HG02885 (cell line): ENCODE measurements around the gene TSPAN14.
A peak's percentile ranks its signal among the peaks of the same experiment; 100 is the strongest.
"Not testable (repeated sequence)": the region's sequence is repeated elsewhere in the genome, so short reads cannot be mapped to it uniquely, and the experiment has no call there.

ENCODE experiments used
- ATAC-seq: cut with Tn5 transposase; IDR thresholded peaks from one replicate; pipeline ENCODE4 v1.9.1; 2021; ENCODE audit warnings: mild to moderate bottlenecking; ENCODE audit not compliant: unreplicated experiment, poor library complexity

The TSPAN14 gene

DNA sequence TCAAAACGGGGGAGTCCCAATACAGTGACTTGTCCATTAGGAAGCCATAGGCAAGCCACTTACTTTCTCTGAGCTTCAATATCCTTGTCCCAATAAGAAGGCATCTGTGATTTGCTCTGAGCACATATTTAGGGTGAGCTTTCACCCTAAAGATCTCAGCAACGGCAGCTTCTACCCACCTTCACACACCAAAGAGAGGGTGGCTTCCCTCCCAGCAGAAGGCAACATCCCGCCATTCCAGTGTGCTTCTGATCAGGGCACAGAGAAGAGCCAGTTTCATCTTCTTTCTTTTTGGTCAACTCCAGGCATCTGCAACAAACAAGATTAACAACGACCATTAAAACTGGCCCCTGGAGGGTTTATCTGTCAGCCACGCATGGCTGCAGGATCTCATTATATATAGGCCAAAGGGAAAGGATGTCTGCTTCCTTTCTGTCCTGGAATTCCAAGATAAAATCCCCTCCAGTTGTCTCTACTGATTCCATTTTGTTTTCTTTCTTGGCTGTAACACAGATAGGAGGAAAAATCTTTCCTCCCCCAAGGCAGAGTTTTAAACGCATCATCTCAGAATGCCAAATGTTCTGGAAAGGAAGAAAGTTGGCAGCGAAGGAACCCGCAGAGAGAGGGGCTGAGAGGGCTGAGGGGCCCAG is 83.1 kb downstream of the TSPAN14 start:
- ATAC-seq, result no peak

DNA sequence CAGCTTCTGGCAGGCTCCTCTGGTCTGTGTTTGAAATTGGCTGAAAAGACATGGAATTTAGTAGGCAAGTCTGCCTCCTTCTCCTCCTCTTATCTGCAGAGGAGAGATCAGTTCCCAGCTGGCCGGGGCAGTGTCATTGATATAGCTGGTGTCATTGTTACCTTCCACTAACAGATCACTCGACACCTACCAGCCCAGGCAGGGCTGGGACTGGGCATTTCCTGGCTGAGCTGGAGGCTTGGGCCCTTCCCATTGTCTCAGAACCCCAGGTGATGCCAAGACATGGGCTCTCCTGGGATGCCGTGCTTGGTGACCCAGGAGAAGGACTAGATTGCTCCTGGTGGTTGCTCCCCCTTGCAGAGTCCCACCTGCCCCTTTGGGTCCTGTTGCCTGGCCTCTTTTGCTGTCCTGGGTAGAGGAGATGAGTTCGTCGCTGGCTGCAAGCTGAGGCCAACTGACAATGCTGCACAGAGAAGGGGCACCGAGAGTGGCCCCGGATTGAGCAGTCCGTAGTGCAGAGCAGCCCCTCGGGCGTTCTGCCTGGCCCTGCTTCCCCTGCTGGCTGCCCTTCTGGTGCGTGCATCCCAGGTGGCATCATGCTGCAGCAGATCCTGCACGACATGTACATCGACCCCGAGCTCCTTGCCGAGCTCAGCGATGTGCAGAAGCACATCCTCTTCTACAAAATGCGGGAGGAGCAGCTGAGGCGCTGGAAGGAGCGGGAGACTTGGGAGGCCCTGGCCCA is 83.8 kb downstream of the TSPAN14 start, which contains the start of gene SH2D4B:
Gene SH2D4B, plus strand, starts transcription at position 167 of the 745 bp plus-strand sequence. Its CDS starts 430 bp downstream, at position 597.
- ATAC-seq, result no peak

DNA sequence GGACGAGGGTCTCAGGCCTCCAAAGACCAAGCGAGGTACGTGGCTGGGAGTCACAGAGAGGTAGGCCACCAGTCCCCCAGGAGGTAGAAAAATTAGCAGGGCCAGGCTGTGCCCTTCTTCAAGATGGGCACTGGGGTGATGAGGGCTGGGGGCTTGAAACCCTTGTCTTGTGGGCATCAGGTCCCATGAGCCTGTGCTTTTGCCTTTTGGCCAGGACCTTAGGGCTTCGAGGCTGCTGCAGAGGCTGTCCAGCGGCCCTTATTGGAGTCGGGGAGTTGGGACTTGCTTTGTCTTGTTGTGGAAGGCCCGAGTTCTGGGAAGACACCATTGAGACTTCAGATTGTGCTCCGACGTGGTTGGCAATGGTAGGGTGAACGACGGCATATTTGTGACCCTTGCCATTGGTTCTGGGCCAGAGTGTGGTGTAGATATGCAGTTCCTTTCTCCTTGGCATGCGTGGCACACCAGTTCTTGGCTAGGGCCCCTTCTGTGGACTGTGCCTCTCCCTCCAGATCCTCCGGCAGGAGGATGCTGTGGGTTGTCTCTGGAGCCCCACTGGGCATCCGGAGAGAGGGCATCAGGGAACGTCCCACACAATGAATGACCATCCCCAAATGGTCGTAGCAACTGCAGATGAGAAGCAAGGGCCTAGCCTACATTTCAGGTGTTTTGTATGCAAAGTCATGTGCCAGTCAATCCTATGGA is 84.5 kb downstream of the TSPAN14 start:
- no peak for ATAC-seq

DNA sequence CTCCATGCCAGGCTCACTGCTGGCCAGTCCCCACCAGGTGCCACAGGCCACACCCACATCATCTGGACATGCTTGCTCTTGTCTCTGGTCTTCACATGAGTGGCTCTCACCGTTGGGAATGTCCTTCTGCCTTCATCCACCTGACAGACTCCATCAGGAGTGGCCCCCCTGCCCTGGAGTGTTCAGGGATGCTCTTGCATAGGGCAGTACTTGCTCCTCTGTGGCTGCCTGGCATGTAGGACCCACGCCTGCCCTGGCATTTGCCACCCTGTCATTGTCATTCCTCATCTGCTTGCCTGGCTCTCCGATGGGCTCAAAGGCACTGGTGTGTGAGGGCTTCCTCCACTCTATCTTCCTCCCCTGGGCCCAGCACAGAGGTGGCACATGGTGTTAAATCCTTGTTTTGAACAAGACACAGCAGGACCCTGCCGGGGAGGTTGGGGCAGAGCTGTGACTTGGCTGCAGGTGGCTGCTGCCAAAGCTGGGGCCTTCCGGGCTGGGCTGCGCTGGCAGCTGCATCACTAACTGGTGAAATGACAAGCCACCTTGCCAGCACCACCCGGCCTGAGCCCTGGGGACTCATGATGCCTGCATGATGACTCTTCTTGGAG is 85.4 kb downstream of the TSPAN14 start:
- no peak for ATAC-seq

DNA sequence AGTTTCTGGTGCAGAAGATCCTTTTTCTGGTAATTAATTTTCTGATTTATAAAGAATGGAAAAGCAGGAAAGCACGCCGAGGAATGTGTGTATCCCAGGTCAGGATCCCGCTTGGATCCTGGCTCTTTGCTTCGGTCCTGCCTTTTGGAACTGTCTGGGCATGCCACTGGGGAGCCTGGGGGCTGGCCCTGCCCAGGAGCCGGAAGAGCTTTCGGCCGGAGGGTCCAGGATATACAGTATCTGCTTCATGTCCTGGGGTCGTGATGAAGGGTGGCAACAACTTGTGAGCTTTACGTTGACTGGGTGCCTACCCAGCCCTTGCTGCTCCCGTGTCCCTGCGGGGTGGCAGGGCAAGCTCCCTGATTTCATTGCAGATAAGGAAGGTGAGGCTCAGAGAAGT is 86.0 kb downstream of the TSPAN14 start:
- no peak for ATAC-seq

DNA sequence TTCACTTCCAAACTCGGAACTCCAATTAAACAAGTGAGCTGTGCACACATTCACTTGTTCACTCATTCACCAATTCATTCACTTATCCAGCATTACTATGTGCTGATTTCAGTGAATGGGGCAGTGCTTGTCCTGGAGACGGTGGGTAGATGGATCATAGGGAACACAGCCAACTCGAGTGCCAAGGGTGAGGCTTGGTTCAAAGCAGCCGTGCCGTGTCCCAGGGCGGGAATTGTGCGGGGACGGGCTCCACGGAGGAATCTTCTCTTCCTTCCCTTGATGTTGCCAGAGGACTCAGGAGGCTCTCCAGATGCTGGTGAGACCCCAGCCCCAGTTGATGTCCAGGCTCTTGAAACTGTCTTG is 86.5 kb downstream of the TSPAN14 start:
- ATAC-seq, result no peak

DNA sequence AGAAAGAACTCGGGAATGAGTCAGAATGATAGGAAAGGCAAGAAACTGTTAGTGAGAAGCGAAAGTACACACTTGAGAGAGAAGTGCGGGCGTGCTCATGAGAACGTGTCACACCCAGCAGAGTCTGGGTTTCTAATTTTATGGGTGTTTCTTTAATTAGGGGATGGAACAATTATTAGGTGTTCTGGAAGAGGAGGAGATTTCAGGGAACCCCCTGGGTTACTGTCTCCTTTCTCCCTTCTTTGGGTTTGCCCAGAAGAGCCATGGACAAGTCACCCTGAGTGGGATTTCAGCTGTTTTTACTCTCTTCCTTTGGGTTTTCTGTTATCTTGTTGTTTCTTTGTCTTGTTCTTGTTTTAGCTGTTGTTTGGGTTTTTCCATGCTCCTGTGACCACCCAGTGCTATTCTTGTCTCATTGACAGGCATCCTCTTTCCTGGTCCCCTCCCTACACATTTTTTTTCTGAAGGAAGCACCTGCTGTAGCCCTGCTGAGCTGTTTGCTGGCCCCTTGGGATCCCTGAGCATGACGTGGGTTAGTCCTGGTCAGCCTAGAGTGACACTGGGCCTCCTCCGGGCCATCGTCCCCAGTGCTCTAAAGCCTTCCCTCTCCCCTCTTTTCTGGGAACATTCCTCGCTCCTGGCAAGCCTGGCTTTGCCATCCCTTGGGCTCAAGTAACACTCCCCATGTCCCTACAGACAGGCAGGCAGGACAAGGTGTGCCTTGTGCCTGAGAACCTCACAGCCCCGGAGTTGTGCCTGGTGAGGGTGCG is 87.1 kb downstream of the TSPAN14 start:
- ATAC-seq, result peak; percentile 72

DNA sequence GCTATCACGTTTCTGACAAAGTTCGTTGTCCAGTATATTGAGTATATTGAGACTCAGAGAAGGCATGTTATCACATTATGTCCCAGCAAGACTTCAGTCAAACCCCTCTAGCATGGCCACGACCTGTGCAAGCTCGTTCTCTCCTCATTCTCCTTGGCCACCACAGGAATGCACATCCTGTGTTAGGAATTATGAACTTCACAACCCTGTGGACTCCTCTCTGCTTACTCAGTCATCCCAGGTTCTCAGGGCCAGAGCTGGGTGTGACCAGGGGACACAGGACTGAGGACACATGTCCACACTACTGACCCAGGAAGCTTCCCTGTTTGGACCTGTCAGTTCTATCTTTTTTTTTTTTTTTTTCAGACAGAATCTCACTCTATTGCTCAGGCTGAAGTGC is 87.9 kb downstream of the TSPAN14 start:
- ATAC-seq, result no peak

DNA sequence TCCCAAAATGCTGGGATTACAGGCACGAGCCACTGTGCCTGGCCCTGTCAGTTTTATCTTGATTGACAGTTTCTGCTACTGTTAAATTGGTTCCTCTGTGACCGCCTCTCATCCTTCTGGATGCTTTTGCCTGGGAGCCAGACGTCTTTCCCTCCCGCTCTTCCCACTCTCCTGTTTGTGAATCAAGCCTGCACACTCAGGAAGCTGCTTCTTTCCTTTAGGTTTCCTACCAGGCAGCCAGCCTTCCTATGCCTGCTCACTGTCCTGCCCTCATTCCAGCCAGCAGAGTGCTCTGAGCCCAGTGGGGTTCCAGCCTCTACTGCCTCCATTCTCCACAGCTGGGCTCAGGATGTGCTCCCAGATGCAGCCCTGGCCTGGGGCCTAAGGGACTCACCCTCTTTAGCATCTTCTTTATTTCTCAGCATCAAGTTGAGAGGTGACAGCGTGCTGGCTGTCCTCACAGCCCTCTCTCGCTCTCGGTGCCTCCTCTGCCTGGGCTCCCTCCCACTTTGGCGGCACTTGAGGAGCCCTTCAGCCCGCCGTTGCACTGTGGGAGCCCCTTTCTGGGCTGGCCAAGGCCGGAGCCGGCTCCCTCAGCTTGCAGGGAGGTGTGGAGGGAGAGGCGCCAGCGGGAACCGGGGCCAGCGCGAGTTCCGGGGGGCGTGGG is 88.7 kb downstream of the TSPAN14 start:
- no peak for ATAC-seq

DNA sequence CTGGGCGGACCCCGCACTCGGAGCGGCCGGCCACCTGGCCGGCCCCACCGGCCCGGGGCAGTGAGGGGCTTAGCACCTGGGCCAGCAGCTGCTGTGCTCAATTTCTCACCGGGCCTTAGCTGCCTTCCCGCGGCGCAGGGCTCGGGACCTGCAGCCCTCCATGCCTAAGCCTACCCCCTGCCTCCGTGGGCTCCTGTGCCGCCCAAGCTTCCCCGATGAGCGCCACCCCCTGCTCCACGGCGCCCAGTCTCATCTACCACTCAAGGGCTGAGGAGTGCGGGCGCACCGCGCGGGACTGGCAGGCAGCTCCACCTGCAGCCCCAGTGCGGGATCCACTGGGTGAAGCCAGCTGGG is 89.2 kb downstream of the TSPAN14 start:
- ATAC-seq, result not testable (repeated sequence)

DNA sequence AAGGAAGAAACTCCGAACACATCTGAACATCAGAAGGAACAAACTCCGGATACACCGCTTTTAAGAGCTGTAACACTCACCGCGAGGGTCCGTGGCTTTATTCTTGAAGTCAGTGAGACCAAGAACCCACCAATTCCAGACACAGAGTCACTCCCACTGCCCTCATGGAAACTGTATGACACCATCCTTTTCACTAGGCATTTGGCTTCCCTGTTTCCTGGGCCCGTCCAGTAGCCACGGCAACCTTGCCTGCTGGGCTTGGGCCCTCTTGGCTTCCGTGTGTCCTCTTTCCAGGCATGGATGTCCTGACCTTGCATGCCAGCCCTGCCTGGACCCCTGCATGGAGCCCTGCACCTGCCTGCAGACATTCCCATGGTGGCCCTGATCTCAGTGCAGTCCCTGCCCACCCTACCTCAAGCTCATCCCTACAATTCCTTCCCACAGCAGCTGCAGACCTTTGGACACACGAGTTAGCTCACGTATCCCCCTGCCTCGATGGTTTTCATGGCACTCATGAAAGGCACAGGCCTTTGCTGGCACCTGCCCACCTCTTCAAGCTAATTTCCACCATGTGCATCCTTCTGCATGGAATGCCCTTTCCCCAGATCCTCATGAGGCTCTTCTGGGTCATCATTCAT is 90.3 kb downstream of the TSPAN14 start:
- ATAC-seq, result no peak

DNA sequence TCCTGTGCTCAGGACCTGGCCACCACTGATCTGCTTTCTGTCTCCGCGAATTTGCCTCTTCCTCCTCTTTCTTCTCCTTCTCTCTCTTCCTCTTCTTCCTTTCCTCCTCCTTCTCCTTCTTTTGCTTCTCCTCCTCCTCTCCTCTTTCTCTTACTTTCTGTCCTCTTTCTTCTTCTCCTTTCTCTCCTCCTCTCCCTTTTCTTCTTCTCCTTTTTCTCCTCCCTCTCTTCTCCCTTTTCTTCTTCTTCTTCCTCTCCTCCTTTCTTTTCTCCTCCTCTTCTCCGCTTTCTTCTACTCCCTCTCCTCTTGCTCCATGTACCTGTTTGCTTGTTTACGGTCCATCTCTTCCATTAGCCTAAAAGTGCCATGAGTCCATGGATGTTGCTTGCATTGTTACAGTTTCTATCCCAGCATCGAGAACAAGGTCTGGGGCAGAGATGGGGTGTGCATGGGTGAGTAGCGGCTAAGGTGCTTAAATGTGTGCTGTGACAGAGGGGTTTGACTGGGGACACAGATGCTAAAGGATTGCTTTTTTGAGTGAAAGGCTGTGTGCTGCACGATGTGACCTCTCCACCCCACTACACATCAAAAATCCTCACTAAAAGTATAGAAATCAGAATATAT is 91.3 kb downstream of the TSPAN14 start:
- ATAC-seq, result no peak

DNA sequence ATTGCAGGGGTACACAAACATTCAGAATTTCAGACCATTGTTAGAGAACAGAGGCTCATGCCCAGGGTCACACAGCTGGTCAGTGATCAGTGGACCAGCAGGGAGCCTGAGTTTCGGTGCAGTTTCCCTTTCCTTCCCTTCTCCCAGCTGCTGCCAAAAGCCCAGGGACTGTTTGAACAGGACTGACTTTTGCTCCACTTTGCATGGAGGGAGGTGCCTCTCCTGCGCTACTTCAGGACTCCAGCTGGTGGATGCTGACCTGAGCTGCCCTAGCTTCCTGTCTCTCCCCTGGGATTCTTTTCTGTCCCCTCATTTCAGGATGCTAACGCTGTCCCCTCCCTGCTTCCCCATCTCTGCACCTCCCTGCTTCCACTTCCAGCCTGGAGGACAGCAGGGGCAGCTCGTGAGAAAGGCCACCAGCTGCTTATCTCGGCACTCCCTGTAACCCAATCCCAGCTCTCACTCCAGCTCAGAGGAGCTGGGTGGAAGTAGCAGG is 98.1 kb downstream of the TSPAN14 start:
- no peak for ATAC-seq

DNA sequence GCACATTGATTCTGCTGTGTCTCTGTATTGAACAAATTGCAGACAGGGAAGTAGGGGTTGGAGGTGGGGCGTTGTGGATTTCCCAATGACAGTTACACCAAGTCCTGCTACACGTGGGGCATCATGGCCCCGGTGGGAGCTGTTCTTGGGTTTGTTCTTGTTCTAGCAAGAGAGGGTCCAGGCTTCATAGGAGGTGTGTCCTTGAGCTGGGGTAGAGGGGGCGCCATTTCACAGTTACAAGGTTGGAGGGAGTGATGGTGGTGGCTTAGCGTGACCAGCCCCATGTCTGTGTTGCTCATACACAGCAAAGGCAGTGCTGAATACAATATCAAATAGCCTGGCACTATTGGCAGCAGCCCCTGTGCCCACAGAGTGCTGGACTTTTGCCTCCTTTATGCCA is 99.3 kb downstream of the TSPAN14 start:
- ATAC-seq, result no peak

DNA sequence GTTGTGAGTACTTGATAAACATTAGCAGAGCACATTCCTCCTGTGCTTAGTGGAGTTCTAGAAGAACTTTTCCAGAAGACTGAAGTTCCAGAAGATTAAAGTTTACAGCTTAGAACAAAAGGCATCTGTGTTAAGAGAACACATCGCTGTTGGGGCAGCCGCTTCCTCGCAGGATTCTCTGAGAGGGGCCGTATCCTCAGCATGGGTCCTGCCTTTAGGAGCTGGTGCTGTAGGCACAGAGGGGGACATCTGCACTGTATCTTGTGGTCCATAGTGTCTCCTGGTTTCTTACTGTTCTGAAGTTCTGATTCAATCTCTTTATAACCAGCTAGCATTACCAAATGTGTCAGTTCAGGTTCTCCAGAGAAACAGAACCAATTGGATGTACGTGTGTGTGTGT is 99.9 kb downstream of the TSPAN14 start:
- no peak for ATAC-seq

DNA sequence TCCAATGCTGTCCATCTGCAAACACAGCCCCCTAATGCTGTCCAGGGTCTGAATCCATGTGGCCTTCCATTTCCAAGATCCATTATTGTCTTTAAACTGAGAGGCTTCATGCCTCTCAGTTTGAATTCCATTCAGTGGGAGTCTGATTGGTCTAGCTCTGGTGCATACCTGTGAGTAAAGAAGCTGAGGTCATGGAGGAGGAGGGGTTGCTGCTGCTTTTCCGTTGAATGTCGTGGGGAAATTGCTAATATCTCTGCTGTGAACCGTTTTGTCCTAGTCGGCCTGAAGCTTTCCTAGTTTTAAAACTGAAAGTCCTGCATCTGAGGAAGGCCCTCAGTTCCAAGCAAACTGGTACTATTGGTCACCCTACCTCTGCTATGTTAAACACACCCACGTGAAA is 101.3 kb downstream of the TSPAN14 start:
- ATAC-seq, result no peak

DNA sequence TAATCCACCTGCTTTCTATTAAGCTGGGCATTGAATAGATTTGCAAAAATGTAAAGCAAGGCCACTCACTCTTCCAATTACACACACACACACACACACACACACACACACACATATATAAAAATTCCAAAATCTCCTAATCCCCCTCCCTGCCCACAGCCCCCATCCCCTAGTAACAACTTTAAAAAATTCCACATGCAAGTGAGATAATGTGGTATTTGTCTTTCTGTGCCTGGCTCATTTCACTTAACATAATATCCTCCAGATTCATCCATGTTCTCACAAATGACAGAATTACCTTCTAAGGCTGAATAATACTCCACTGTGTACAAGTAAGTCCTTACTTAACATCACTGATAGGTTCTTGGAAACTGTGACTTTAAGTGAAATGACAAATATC is 107.8 kb downstream of the TSPAN14 start:
- no peak for ATAC-seq

DNA sequence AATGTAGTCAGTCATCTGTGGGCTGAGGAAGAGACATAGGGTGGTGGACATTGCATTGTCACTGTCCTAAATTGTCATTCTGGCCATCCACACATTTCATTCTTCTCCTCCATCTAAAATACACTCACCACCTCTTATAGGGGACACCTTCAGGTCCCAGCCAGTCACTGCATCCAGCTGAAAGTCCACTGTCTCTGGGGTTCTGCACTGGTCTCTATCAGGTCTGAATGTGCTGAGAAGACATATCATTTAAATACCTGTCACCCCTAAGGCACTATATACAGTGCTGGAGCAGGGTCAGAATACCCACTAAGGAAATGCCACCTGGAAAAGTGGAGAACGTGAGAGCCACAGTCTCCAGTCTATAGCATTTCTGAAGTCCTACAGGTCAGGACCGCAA is 113.2 kb downstream of the TSPAN14 start:
- ATAC-seq, result no peak
